ENCODE results near the gene ADGRD1. TPM values are rescaled to one million over a fixed set of nuclear protein-coding genes. Genes with fewer than 3 reads are reported as not detected.

ADGRD1 gene
- polyA plus RNA-seq, 1 of the 3 experiments (the other 2 are of a cell fraction) = not detected

- no peak overlapping the region for H2AFZ ChIP-seq (ENCODE audit: low read depth)
- TF ChIP-seq ZBTB33 (IDR thresholded peaks at IDR 0.05; ENCODE audit: borderline replicate concordance, low read depth) (no peak), NRF1 (IDR thresholded peaks at IDR 0.05; ENCODE audit: low read depth, low read length) (no peak), FOXJ3 (CRISPR knock-in tag; IDR thresholded peaks at IDR 0.05) (no peak), FOSL2 (IDR thresholded peaks at IDR 0.05; ENCODE audit: borderline replicate concordance, low read depth) (no peak)
- no peaks in the 10 kb centered on the region for H3K9me3 ChIP-seq
- H3K4me2 ChIP-seq = no peak overlapping the region
- H4K20me1 ChIP-seq (ENCODE audit: insufficient read depth) = no peaks in the 10 kb centered on the region
- 77% methylated on average over 6 of the region's 7 CpGs for WGBS (ENCODE audit: low lambda C conversion rate)
- H3K36me3 ChIP-seq (replicated peaks in 1 of 2; ENCODE audit: control insufficient read depth in 1 of 2, insufficient read depth in 2 of 2, low read length in 1 of 2) = no peaks in the 10 kb centered on the region
- no peaks in the 10 kb centered on the region for H3K27me3 ChIP-seq (ENCODE audit: insufficient read depth)
- no peak overlapping the region for H3K4me3 ChIP-seq (ENCODE audit: low read depth in 2 of 2, low read length in 1 of 2)
- no peak overlapping the region for H3K9ac ChIP-seq
- DNase-seq = no peak
- H3K9me2 ChIP-seq = no peaks in the 10 kb centered on the region
- no peaks in the 10 kb centered on the region for H3F3A ChIP-seq (replicated peaks; ENCODE audit: insufficient read depth)
- ChIA-PET POLR2A (no interaction called here), CTCF (interaction anchor here (0.8 to 7.4 kb wide), 6 partner anchors 9 to 321 kb away, joined by 3 to 45 read pairs (median 10); no protein-coding TSS in a partner anchor)
- no peaks in the 10 kb centered on the region for H3K79me2 ChIP-seq (ENCODE audit: insufficient read depth)
- H3K27ac ChIP-seq (ENCODE audit: low read depth in 2 of 2, low read length in 1 of 2) = no peak overlapping the region
- no peaks in the 10 kb centered on the region; a peak in 1 of 4 replicates for H3K4me1 ChIP-seq (ENCODE audit: control insufficient read depth in 1 of 2, insufficient read depth in 2 of 2, low read depth in 1 of 2, low read length in 1 of 2)
Measured at GRCh38 chr12:131122631-131123030, 168.9 kb downstream of the ADGRD1 start.

DNA sequence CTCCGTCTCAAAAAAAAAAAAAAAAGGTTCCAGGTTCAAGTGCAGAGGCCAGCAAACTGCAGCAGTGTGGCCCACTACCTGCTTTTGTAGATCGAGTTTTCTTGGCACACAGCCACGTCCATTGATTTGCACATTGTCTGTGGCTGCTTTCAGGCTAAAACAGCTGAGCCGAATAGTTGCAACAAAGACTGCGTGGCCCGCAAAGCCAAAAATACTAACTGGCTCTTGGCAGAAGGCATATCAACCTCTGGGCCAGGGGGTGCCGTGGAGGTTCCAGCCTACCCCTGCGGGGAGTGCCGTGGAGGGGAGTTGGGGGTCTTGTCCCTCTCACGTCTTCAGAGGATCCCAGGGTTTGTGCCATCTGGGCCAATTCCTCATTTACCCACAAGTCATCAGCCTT, 170.1 kb downstream of the ADGRD1 start:
- no peaks in the 10 kb centered on the region; a peak in 1 of 4 replicates for H3K4me1 ChIP-seq (ENCODE audit: control insufficient read depth in 1 of 2, insufficient read depth in 2 of 2, low read depth in 1 of 2, low read length in 1 of 2)
- H3F3A ChIP-seq (replicated peaks; ENCODE audit: insufficient read depth) = no peaks in the 10 kb centered on the region
- no peak for TF ChIP-seq ZBTB33 (IDR thresholded peaks at IDR 0.05; ENCODE audit: borderline replicate concordance, low read depth)
- no peak for TF ChIP-seq NFIC (IDR thresholded peaks at IDR 0.05; ENCODE audit: borderline replicate concordance)
- no peak for TF ChIP-seq ELF1 (IDR thresholded peaks at IDR 0.05)
- TF ChIP-seq GABPA (IDR thresholded peaks at IDR 0.05; ENCODE audit: low read depth) = no peak
- no peak for TF ChIP-seq RXRA (IDR thresholded peaks at IDR 0.05; ENCODE audit: borderline replicate concordance, low read depth)
- TF ChIP-seq, protein P1, sequence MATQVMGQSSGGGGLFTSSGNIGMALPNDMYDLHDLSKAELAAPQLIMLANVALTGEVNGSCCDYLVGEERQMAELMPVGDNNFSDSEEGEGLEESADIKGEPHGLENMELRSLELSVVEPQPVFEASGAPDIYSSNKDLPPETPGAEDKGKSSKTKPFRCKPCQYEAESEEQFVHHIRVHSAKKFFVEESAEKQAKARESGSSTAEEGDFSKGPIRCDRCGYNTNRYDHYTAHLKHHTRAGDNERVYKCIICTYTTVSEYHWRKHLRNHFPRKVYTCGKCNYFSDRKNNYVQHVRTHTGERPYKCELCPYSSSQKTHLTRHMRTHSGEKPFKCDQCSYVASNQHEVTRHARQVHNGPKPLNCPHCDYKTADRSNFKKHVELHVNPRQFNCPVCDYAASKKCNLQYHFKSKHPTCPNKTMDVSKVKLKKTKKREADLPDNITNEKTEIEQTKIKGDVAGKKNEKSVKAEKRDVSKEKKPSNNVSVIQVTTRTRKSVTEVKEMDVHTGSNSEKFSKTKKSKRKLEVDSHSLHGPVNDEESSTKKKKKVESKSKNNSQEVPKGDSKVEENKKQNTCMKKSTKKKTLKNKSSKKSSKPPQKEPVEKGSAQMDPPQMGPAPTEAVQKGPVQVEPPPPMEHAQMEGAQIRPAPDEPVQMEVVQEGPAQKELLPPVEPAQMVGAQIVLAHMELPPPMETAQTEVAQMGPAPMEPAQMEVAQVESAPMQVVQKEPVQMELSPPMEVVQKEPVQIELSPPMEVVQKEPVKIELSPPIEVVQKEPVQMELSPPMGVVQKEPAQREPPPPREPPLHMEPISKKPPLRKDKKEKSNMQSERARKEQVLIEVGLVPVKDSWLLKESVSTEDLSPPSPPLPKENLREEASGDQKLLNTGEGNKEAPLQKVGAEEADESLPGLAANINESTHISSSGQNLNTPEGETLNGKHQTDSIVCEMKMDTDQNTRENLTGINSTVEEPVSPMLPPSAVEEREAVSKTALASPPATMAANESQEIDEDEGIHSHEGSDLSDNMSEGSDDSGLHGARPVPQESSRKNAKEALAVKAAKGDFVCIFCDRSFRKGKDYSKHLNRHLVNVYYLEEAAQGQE (IDR thresholded peaks at IDR 0.05; ENCODE audit: low read depth, low read length) = no peak
- TF ChIP-seq EP300 (IDR thresholded peaks at IDR 0.05; ENCODE audit: borderline replicate concordance in 1 of 2, low read depth in 1 of 2, low read length in 1 of 2) = no peak
- no peak for TF ChIP-seq RFX5 (IDR thresholded peaks at IDR 0.05; ENCODE audit: low read length)
- TF ChIP-seq JUND (IDR thresholded peaks at IDR 0.05) = no peak
- TF ChIP-seq RAD21 (IDR thresholded peaks at IDR 0.05; ENCODE audit: low read length) = no peak
- TF ChIP-seq, protein P2, sequence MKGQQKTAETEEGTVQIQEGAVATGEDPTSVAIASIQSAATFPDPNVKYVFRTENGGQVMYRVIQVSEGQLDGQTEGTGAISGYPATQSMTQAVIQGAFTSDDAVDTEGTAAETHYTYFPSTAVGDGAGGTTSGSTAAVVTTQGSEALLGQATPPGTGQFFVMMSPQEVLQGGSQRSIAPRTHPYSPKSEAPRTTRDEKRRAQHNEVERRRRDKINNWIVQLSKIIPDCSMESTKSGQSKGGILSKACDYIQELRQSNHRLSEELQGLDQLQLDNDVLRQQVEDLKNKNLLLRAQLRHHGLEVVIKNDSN (IDR thresholded peaks at IDR 0.05; ENCODE audit: borderline replicate concordance, low read depth) = no peak
- TF ChIP-seq CHD2 (IDR thresholded peaks at IDR 0.05; ENCODE audit: low read length, partially characterized antibody) = no peak
- no peaks in the 10 kb centered on the region for H3K36me3 ChIP-seq (replicated peaks in 1 of 2; ENCODE audit: control insufficient read depth in 1 of 2, insufficient read depth in 2 of 2, low read length in 1 of 2)
- H2AFZ ChIP-seq (ENCODE audit: low read depth) = no peak overlapping the region
- no peaks in the 10 kb centered on the region for H3K9me3 ChIP-seq
- no peak overlapping the region for H3K4me3 ChIP-seq (ENCODE audit: low read depth in 2 of 2, low read length in 1 of 2)
- 66% methylated on average over 6 of the region's 10 CpGs for WGBS (ENCODE audit: low lambda C conversion rate)
- H3K27ac ChIP-seq (ENCODE audit: low read depth in 2 of 2, low read length in 1 of 2) = no peak overlapping the region
- H3K9ac ChIP-seq = no peak overlapping the region
- H4K20me1 ChIP-seq (ENCODE audit: insufficient read depth) = no peaks in the 10 kb centered on the region
- no peak overlapping the region for H3K4me2 ChIP-seq
- no peaks in the 10 kb centered on the region for H3K79me2 ChIP-seq (ENCODE audit: insufficient read depth)
- H3K27me3 ChIP-seq (ENCODE audit: insufficient read depth) = no peaks in the 10 kb centered on the region
- H3K9me2 ChIP-seq = no peaks in the 10 kb centered on the region
- ChIA-PET POLR2A (no interaction called here), CTCF (interaction anchor here (1.6 to 7.4 kb wide), 5 partner anchors 8 to 208 kb away, joined by 4 to 45 read pairs (median 15); no protein-coding TSS in a partner anchor)
- no peak for DNase-seq

Measured in SK-N-SH (cell line).